ENCODE data around the gene UGT1A8. TPM values are rescaled to one million over a fixed set of nuclear protein-coding genes. Genes with fewer than 3 reads are reported as not detected.

UGT1A8 gene
- total and polyA plus RNA-seq, 2 donors (not counting 3 experiments of a cell fraction or from before 2014, with no cell fraction given) = not detected

DNA sequence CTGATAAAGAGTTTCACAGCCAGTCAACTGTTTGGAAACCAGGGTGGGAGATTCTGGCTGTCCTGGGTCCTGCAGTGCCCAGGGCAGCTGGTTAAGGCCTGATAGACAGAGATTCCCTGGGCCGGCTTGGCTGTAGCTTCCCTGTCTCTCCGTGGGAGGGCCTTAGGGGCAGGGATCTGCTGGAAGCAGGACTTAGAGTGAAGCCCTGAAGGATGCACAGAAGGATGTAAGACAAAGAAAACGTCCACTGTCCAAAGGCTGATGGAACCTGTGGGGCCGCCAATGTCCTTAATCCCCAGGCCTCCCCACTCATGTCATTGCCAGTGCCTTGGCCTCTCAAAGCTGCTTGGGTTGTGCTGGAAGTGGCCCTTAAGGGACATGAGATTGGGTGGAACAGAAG, 193.7 kb downstream of the UGT1A8 start:
- no peak for TF ChIP-seq MYC (IDR thresholded peaks at IDR 0.05; ENCODE audit: low read depth, low read length)
- no peak for TF ChIP-seq JUN (IDR thresholded peaks at IDR 0.05; ENCODE audit: borderline replicate concordance, insufficient read depth, insufficient read length, low read depth)
- TF ChIP-seq, protein P1, sequence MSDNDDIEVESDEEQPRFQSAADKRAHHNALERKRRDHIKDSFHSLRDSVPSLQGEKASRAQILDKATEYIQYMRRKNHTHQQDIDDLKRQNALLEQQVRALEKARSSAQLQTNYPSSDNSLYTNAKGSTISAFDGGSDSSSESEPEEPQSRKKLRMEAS (IDR thresholded peaks at IDR 0.05; ENCODE audit: insufficient read depth, insufficient read length) = no peak
- no peak for TF ChIP-seq CTCF (IDR thresholded peaks at IDR 0.05; ENCODE audit: extremely low read depth in 1 of 2, insufficient read depth in 1 of 2, low read depth in 1 of 2, low read length in 2 of 2)
- no peak for TF ChIP-seq POLR2AphosphoS5 (IDR thresholded peaks at IDR 0.05; ENCODE audit: insufficient read depth, low read depth, low read length)
- no peak for TF ChIP-seq FOS (IDR thresholded peaks at IDR 0.05; ENCODE audit: borderline replicate concordance, insufficient read depth, low read length)
- no TSS peak for BruUV-seq (replicated peaks)
- Histone ChIP-seq H4K20me1 (replicated peaks; ENCODE audit: control insufficient read depth, extremely low read depth, insufficient read depth, low read length) (no peaks in the 10 kb centered on the region), H3K4me3 (replicated peaks in 1 of 3; ENCODE audit: insufficient read depth in 1 of 3, low read depth in 1 of 3, low read length in 3 of 3) (no peak overlapping the region), H3K4me1 (ENCODE audit: control insufficient read depth, extremely low read depth, insufficient read depth, low read length) (no peaks in the 10 kb centered on the region), H3K79me2 (ENCODE audit: control insufficient read depth, insufficient read depth, low read length) (no peaks in the 10 kb centered on the region), H3K36me3 (ENCODE audit: control insufficient read depth in 2 of 2, extremely low read depth in 1 of 2, insufficient read depth in 2 of 2, low read length in 2 of 2) (no peaks in the 10 kb centered on the region), H3K27me3 (ENCODE audit: control insufficient read depth in 2 of 2, insufficient read depth in 2 of 2, low read length in 2 of 2) (peaks cover 0 to 1% of the 10 kb centered on the region in 2 experiments), H3K9ac (replicated peaks; ENCODE audit: extremely low read depth, insufficient read depth, low read length) (no peak overlapping the region), H2AFZ (ENCODE audit: low read depth, low read length) (no peak overlapping the region), H3K4me2 (ENCODE audit: insufficient read depth, low read length) (no peak overlapping the region), H3K27ac (ENCODE audit: insufficient read depth, low read depth, low read length) (no peak overlapping the region), H3K9me1 (replicated peaks; ENCODE audit: control insufficient read depth, extremely low read depth, insufficient read depth, low read length) (no peaks in the 10 kb centered on the region), H3K9me3 (replicated peaks; ENCODE audit: control insufficient read depth, insufficient read depth, low read length) (no peaks in the 10 kb centered on the region)
- intact Hi-C loops (cut with micrococcal nuclease) = no loop called here
- ChIA-PET POLR2A (no interaction called here), CTCF (no interaction called here)
- dilution Hi-C loops (cut with MboI; ENCODE audit: extremely low pct_ligation_motif_present, low sequenced_read_pairs) = no loop called here
- DNase-seq (ENCODE audit: low read depth, low spot score) = no peak
- FAIRE-seq = no peak

- Histone ChIP-seq H4K20me1 (replicated peaks; ENCODE audit: control insufficient read depth, extremely low read depth, insufficient read depth, low read length) (no peaks in the 10 kb centered on the region), H3K79me2 (ENCODE audit: control insufficient read depth, insufficient read depth, low read length) (no peaks in the 10 kb centered on the region), H3K4me1 (ENCODE audit: control insufficient read depth, extremely low read depth, insufficient read depth, low read length) (no peaks in the 10 kb centered on the region), H3K4me3 (replicated peaks in 1 of 3; ENCODE audit: insufficient read depth in 1 of 3, low read depth in 1 of 3, low read length in 3 of 3) (no peak overlapping the region), H3K27me3 (ENCODE audit: control insufficient read depth in 2 of 2, insufficient read depth in 2 of 2, low read length in 2 of 2) (peaks cover 0 to 1% of the 10 kb centered on the region in 2 experiments), H3K9ac (replicated peaks; ENCODE audit: extremely low read depth, insufficient read depth, low read length) (no peak overlapping the region), H2AFZ (ENCODE audit: low read depth, low read length) (no peak overlapping the region), H3K36me3 (ENCODE audit: control insufficient read depth in 2 of 2, extremely low read depth in 1 of 2, insufficient read depth in 2 of 2, low read length in 2 of 2) (no peaks in the 10 kb centered on the region), H3K9me3 (replicated peaks; ENCODE audit: control insufficient read depth, insufficient read depth, low read length) (no peaks in the 10 kb centered on the region), H3K4me2 (ENCODE audit: insufficient read depth, low read length) (no peak overlapping the region), H3K27ac (ENCODE audit: insufficient read depth, low read depth, low read length) (no peak overlapping the region), H3K9me1 (replicated peaks; ENCODE audit: control insufficient read depth, extremely low read depth, insufficient read depth, low read length) (no peaks in the 10 kb centered on the region)
- FAIRE-seq = no peak
- POLR2A ChIA-PET = no interaction called here
- dilution Hi-C loops (cut with MboI; ENCODE audit: extremely low pct_ligation_motif_present, low sequenced_read_pairs) = no loop called here
- no peak for DNase-seq (ENCODE audit: low read depth, low spot score)
- BruUV-seq (replicated peaks) = no TSS peak
- TF ChIP-seq, protein P1 (IDR thresholded peaks at IDR 0.05; ENCODE audit: insufficient read depth, insufficient read length) = no peak
- no peak for TF ChIP-seq MYC (IDR thresholded peaks at IDR 0.05; ENCODE audit: low read depth, low read length)
- no peak for TF ChIP-seq GATA2 (IDR thresholded peaks at IDR 0.05; ENCODE audit: insufficient read depth, insufficient read length, low read depth, low read length)
- no peak for TF ChIP-seq EZH2 (IDR thresholded peaks at IDR 0.05; ENCODE audit: borderline replicate concordance, low read depth, low read length, severe bottlenecking)
- TF ChIP-seq FOS (IDR thresholded peaks at IDR 0.05; ENCODE audit: borderline replicate concordance, insufficient read depth, low read length) = no peak
- no peak for TF ChIP-seq POLR2AphosphoS5 (IDR thresholded peaks at IDR 0.05; ENCODE audit: insufficient read depth, low read depth, low read length)
- TF ChIP-seq POLR2A (IDR thresholded peaks at IDR 0.05; ENCODE audit: low read depth, low read length) = no peak
- TF ChIP-seq CTCF (IDR thresholded peaks at IDR 0.05; ENCODE audit: extremely low read depth in 1 of 2, insufficient read depth in 1 of 2, low read depth in 1 of 2, low read length in 2 of 2) = no peak
- TF ChIP-seq JUN (IDR thresholded peaks at IDR 0.05; ENCODE audit: borderline replicate concordance, insufficient read depth, insufficient read length, low read depth) = no peak
- CTCF ChIA-PET = no interaction called here
- intact Hi-C loops (cut with micrococcal nuclease) = no loop called here
These were observed 194.3 kb downstream of the UGT1A8 start for GRCh38 chr2:233811732-233812131.

Measured in endothelial cell of umbilical vein (primary cell).